H1 (cell line): Measurements from ENCODE around the gene AGBL5.
"Not testable (repeated sequence)": the region's sequence is repeated elsewhere in the genome, so short reads cannot be mapped to it uniquely, and the experiment has no call there.

ENCODE experiments used
- RAD21 ChIP-seq, 2 experiments: IDR thresholded peaks in 1 of 2; conservative IDR thresholded peaks in 1 of 2; 2 replicates each; pipeline ENCODE4 v1.6.1; 2011; ENCODE audit warnings: low read depth in 2 of 2, low read length in 2 of 2, improper control_type of control experiment in 1 of 2, inconsistent platforms in 1 of 2, mild to moderate bottlenecking in 1 of 2, moderate library complexity in 1 of 2
- SRF ChIP-seq: IDR thresholded peaks from 2 replicates; pipeline ENCODE4 v1.6.1; 2011; ENCODE audit warnings: mild to moderate bottlenecking, low read depth, low read length, moderate library complexity

DNA sequence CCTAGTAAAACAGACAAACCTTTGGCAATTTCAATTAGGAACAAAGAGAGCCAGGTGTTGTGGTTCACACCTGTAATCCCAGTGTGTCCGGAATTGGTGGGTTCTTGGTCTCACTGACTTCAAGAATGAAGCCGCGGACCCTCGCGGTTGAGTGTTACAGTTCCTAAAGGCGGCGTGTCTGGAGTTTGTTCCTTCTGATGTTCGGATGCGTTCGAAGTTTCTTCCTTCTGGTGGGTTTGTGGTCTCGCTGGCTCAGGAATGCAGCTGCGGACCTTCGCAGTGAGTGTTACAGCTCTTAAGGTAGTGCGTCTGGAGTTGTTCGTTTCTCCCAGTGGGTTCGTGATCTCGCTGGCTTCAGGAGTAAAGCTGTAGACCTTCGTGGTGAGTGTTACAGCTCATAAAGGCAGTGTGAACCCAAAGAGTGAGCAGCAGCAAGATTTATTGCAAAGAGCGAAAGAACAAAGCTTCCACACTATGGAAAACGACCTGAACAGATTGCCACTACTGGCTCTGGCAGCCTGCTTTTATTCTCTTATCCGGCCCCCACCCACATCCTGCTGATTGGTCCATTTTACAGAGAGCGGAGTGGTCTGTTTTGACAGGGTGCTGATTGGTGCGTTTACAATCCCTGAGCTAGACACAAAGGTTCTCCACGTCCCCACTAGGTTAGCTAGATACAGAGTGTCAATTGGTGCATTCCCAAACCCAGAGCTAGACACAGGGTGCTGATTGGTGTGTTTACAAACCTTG is 59.3 kb downstream of the AGBL5 start:
- TF ChIP-seq SRF; RAD21 (IDR thresholded peaks at IDR 0.05 in 1 of 2, conservative IDR thresholded peaks at IDR 0.05 in 1 of 2; ENCODE audit: low read depth in 2 of 2, low read length in 2 of 2): not testable (repeated sequence)
